Measurements from ENCODE around the gene LRIG1.

LRIG1 gene

DNA sequence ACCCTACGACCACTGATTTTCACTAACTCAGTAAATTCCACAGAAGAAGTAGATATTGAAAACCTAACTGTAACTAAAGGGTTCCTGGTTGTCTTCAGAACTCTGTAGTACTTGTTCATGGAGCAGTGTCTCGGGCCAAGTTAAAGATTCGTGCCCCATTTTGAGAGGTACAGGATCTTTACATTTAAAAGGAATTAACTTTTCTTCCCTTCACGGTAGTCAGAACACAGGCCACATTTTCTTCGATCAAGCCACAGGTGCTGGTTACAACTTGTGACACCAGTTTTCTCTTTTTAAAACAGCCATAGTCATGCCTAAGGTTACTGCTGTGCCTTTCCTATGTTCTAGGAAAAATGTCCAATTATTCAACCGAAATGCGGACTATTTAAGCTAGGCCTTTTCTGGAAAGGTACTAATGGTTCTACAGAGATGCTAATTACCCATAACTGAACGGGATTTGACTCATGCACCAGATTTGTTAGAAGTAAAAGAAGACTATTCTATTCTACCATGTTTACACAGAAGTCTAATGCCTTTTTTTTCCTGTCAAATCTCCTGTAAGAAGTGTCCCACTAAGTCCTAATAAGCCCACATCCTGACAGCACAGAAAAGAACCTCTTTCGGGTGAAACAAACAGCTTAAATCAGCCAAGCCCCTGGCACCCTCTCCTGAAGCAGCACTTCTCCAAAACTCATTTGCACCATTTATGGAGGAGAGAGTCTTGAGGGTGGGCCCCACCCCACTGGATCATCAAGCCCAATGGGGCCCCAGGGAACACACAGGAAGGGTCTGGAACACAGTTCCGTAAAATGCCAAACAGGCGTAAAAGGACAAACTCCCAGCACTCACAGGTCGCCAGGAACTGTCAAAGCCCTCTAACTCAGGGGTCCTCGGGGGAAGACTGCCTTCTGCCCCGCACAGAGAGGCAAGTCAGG lies 1.9 kb downstream of the LRIG1 start:
- DNase-seq (ENCODE audit: insufficient read length, low spot score) (no peak), FAIRE-seq (peak; percentile 11)
- TF ChIP-seq POLR2A (IDR thresholded peaks at IDR 0.05; ENCODE audit: low read depth, low read length): no peak

DNA sequence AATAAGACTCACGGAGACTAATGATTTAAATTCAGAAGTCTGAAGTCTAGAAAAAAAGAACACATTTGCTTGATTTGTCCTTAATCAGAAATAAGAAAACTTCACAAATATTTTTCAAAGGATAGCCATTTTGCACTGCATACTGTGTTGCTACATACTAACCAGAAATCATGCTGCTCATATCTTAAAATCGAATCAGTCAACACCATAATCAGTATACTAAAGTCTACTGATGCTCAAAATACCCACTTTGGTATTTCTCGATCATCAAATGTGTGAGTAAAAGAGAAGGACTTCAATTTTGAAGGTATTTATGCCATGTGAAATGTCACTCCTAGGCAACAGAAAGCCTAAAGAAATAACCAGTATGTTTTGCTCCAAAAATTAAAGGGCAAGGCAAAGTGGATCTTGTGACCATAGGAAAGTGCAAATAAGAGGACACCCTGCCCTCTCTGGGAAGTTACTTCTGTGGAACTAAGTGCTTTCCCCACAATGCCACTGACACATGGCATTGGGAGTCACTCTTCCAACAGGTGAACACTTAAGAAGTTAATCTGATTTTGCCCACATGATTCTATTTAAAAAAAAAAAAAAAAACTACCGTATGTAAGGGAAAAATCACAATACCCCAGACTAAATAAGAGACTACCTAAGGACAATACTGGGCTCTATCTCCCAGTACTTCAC lies 2.7 kb downstream of the LRIG1 start:
- DNase-seq (ENCODE audit: insufficient read length, low spot score) (no peak), FAIRE-seq (no peak)
- no peak for TF ChIP-seq POLR2A (IDR thresholded peaks at IDR 0.05; ENCODE audit: low read depth, low read length)

DNA sequence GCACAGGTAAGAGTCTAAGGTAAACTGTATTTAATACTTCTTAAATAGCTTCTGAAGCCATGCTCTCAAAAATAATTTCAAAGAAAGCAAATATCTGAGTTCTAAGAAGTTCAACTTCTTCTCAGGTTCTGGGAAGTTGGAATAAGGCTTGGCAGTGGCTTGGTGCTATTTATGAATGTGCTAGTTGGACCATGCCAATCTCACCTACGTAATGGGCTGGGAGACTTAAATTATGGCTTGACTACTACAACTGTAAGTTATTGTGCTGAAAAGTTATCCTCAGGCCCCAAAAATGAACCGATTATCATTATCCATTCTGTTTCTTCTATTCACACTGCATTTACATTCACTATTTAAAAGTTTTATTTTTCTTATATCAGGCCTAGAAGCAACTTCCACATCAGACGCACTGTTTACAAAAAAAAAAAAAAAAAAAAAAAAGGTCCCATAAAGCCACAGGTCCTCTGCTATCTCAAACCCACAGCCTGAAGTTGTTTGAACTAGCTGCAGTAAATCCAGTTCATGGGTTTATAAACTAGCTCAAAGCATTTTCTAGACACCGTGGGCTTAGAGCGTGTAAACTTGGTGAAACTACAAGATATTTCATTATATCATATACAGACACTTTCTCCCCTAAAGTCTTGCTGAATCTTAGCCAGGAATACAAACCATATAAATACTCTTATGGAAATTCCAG lies 3.4 kb downstream of the LRIG1 start:
- DNase-seq (ENCODE audit: insufficient read length, low spot score): no peak
- no peak for TF ChIP-seq POLR2A (IDR thresholded peaks at IDR 0.05; ENCODE audit: low read depth, low read length)
- no peak for FAIRE-seq

DNA sequence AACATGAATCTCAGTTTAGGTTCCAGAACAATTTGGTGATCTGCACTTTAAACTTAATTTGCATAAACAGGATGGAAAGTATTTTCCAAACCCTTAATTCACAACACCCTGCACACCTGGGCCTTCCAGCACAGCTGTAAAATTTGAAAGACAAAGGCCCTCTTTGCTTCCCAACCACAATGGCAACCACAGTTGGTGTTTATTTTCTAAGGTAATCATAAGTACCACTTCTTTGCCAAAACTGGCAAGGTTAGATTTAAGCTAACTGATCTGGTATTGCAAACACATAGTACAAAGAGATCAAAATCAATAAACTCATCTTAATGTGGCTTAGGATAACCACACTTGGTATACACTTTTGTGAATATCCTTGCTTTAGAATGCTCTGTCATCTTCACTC lies 4.1 kb downstream of the LRIG1 start:
- FAIRE-seq: no peak

DNA sequence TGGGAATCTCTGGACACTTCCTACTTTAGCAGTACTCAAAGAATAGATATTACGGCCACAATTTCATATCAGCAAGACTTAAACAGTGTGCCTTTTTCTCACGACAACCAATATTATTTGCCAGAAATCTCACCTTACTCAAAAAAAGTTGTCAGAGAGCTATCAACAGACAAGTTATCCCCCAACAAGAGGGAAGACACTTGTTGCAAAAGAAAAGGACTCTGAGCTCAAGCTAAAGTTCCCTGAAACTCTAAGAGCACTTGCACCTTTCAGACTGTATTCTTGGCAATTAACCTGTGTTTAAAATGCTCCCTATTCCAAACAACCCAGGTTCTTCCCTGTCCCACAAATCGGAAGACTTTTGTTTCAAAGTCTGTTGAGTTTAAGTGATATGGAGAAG lies 4.5 kb downstream of the LRIG1 start:
- FAIRE-seq (no peak), DNase-seq (ENCODE audit: insufficient read length, low spot score) (no peak)
- no peak for TF ChIP-seq POLR2A (IDR thresholded peaks at IDR 0.05; ENCODE audit: low read depth, low read length)

More for the DNA sequence above, 4.1 kb downstream of the LRIG1 start:
- DNase-seq (ENCODE audit: insufficient read length, low spot score): no peak
- TF ChIP-seq POLR2A (IDR thresholded peaks at IDR 0.05; ENCODE audit: low read depth, low read length): no peak

DNA sequence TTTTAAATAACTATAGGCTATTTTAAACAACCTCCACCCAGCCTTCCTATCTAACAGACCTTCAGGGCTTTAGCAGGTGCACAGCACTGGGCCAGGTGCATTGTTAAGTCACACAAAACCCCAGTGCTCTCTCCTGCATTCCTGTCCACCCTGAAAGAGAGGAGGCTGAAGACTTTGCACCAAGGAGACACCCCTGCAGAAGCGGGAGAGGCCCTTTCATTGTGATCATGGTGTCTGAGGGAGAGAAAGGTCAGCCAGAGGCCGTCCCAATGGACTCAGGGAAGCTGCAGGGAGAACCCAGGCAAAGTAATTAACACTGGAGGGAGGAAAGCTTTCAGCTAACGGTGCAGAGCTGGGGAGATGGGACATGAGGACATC lies 5.2 kb downstream of the LRIG1 start:
- no peak for TF ChIP-seq POLR2A (IDR thresholded peaks at IDR 0.05; ENCODE audit: low read depth, low read length)
- DNase-seq (ENCODE audit: insufficient read length, low spot score) (no peak), FAIRE-seq (no peak)

DNA sequence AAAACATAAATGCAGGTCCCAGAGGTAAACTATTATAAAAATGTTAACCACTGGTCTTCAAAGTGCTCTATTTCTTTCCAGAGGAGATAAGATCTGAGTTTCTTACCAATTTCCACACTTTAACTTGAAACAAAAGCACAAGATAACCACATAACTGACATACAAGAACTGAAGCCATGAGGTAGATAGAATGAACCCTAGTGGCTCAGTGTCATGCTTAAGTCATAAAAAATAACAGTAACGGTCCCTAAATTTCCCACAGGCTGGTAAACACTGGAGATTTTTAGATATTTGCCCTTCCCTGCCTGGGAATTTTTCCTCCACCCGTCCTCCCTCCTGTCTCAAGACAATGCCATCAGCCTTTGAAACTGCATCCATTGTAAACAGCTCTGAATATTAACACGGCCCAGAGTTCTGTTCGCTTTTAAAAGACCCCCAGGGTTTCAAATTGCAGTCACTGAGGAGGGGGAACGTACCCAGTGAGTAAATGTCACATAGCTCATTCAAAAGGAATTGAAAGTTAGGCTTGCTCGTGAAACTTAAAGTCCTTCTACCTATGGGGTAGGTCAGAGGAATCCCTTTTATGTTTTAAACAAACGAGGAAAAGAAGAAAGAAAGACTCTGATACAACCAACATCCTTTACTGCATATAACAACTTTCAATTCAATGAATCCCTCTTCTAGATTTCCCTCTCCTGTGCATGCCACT lies 5.7 kb downstream of the LRIG1 start:
- DNase-seq (ENCODE audit: insufficient read length, low spot score): no peak
- TF ChIP-seq POLR2A (IDR thresholded peaks at IDR 0.05; ENCODE audit: low read depth, low read length): no peak
- no peak for FAIRE-seq

DNA sequence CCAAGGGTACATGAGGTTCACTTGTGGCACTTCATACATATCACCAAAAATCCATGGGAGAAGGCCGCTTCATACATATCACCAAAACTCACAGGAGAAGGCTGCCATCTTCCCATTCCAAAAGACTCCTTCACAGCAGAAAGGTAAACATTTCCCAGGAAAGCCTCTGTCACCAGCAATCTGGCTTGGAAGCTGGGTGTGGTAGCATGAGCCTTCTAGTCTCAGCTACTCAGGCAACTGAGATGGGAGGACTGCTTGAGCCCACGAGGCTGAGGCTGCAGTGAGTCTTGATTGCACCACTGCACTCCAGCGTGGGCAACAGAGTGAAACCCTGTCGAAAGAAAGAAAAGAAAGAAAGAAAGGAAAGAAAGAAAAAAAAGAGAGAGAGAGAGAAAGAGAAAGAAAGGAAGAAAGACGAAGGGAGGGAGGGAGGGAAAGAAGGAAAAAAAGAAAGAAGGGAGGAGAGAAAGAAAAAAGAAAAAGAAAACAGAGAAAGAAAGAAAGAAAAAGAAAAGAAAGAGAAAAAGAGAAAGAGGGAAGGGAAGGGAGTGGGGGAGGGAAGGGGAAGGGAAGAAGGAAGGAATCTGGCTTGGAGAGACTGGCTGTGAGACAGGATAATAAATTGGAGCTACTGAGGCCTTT lies 7.2 kb downstream of the LRIG1 start:
- FAIRE-seq (no peak), DNase-seq (ENCODE audit: insufficient read length, low spot score) (no peak)
- no peak for TF ChIP-seq POLR2A (IDR thresholded peaks at IDR 0.05; ENCODE audit: low read depth, low read length)

DNA sequence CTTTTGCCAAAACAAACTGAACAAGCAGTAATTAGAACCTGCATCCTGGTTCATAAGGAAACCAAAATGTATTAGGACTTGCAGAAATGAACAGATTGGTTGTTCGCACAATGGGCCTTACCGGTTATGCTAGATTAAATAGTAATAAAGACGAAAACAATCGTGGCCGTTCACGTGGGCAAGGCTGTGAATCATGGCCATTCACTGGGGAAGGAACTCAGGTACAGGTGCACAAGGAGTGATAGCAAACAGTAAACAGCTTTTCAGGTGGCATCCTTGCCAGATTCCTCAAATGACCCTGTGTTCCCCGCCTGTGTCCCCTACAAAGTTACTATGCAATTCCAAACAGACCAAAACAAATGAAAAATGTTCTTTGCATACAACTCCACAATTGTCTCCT lies 8.2 kb downstream of the LRIG1 start:
- TF ChIP-seq POLR2A (IDR thresholded peaks at IDR 0.05; ENCODE audit: low read depth, low read length): no peak
- FAIRE-seq: no peak
- DNase-seq (ENCODE audit: insufficient read length, low spot score): no peak

DNA sequence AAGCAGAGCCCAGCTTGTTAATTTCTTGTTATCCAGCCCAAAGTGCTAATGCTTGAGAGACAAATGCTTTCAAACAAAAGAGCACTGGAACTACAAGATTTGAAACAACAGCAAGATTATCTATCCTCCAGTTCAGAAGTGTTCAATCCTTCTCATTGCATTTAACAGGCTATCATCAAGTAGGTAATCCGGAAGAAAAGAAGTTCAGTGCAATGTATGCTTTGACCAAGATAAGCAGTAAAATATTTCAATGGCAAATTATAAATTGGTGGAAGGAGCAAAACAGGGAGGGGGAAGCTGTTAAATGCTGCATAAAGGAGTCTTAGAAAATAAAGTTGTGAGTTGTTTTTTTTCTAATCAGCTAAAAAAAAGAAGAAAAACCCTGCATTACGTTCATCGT lies 8.8 kb downstream of the LRIG1 start:
- no peak for TF ChIP-seq POLR2A (IDR thresholded peaks at IDR 0.05; ENCODE audit: low read depth, low read length)
- DNase-seq (ENCODE audit: insufficient read length, low spot score): no peak
- FAIRE-seq: no peak

DNA sequence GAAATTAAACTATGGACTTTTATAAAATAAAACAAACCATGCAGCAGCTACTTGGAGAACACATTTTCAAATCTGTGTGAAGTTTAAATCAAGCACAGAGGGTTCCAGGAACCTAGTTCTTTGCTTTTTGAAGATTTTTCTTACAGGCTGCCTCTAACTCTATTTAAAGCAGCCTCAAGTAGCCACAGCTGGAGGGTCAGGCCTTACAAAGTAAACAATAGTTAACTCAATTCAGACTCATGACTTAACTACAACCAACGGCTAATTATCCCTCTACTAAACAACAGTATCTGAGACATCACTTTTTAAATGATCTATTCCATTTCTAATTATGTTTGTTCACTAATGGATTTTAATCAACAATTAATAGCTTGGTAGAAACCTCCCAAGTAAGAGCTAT lies 9.8 kb downstream of the LRIG1 start:
- FAIRE-seq: no peak
- DNase-seq (ENCODE audit: insufficient read length, low spot score): no peak
- TF ChIP-seq POLR2A (IDR thresholded peaks at IDR 0.05; ENCODE audit: low read depth, low read length): no peak

DNA sequence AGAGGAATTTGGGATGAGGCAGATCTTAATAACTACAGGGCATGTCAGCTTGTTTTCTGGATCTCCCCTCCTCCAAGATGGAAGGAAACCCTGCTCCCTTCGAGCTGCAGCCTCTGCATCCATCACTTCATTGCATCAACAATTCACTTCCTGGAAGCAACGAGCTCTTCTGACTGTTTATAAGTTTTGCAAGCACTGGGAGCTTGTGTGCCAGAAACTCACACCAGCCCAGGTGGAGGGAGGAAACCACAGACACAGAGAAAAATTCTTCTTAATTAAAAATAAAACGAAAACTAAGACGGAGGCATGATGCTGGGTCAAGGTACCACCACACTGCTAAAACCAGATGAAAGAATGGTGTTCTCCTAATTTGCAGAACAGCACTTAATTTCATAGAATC lies 10.6 kb downstream of the LRIG1 start:
- no peak for FAIRE-seq
- DNase-seq (ENCODE audit: insufficient read length, low spot score): no peak
- no peak for TF ChIP-seq POLR2A (IDR thresholded peaks at IDR 0.05; ENCODE audit: low read depth, low read length)

DNA sequence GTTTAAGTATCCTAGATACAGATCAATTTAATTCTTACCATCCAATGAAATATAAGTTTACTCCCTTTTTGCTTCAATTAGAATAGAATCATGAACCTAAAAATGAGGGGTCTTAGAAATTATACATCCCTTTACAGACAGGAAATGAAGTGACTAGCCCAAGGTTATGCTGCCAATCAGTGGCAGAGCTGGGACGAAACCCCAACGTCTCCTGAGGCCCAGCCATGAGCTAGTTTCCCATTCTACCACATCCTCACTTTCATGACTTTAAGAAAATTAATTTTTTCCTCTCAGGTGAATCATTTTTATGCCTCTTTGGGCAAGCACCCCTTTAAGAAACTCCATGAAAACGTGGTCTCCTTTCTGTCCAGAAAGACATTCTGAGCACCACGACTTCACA lies 11.2 kb downstream of the LRIG1 start:
- TF ChIP-seq POLR2A (IDR thresholded peaks at IDR 0.05; ENCODE audit: low read depth, low read length): no peak
- no peak for FAIRE-seq
- DNase-seq (ENCODE audit: insufficient read length, low spot score): no peak

Data from H54 (cell line).